Measurements from ENCODE around the gene ZNF552. TPM values are rescaled to one million over a fixed set of nuclear protein-coding genes. Genes with fewer than 3 reads are reported as not detected.
"Not testable (repeated sequence)": the region's sequence is repeated elsewhere in the genome, so short reads cannot be mapped to it uniquely, and the experiment has no call there.

Gene ZNF552
- polyA plus RNA-seq, 1 donor from 2014 or later = 6.8 TPM

GRCh38 chr19:57810410-57811295 lies 4.1 kb downstream of the ZNF552 start:
- H3K36me3 Mint-ChIP-seq = not testable (repeated sequence)

GRCh38 chr19:57807541-57807940 lies 7.2 kb downstream of the ZNF552 start:
- Mint-ChIP-seq H3K4me1 (peaks cover 13 to 22% (median 21%) of the 10 kb centered on the region in 3 donors), H3K27me3 (no peaks in the 10 kb centered on the region), H3K4me3 (peak overlapping the region in 1 of 4 donors; percentile 15), H3K27ac (no peak overlapping the region), H3K9me3 (peaks cover 0 to 2% (median 0%) of the 10 kb centered on the region in 3 donors), H3K36me3 (peaks cover 4% of the 10 kb centered on the region)

More at GRCh38 chr19:57810410-57811295, 4.1 kb downstream of the ZNF552 start:
- Mint-ChIP-seq H3K4me3 (peak overlapping the region in 1 of 4 donors; percentile 70), H3K4me1 (peaks cover 21 to 33% (median 22%) of the 10 kb centered on the region in 3 donors)
- not testable (repeated sequence) for H3K27ac Mint-ChIP-seq, H3K27me3 Mint-ChIP-seq, H3K9me3 Mint-ChIP-seq

GRCh38 chr19:57803594-57804325 lies 11.0 kb downstream of the ZNF552 start:
- Mint-ChIP-seq H3K9me3 (peaks cover 0 to 2% (median 0%) of the 10 kb centered on the region in 3 donors), H3K4me3 (peak overlapping the region in 3 of 4 donors; percentile 77 to 95 (median 77)), H3K36me3 (peaks cover 6% of the 10 kb centered on the region), H3K27ac (peak overlapping the region in 2 of 3 donors; percentile 59 to 84), H3K27me3 (no peaks in the 10 kb centered on the region), H3K4me1 (peaks cover 15 to 36% (median 22%) of the 10 kb centered on the region in 3 donors)

GRCh38 chr19:57803265-57803593 lies 11.5 kb downstream of the ZNF552 start:
- Mint-ChIP-seq H3K4me1 (peaks cover 15 to 36% (median 22%) of the 10 kb centered on the region in 3 donors), H3K4me3 (peak overlapping the region in 3 of 4 donors; percentile 77 to 95 (median 77)), H3K27me3 (no peaks in the 10 kb centered on the region), H3K36me3 (peaks cover 4% of the 10 kb centered on the region), H3K27ac (peak overlapping the region in 2 of 3 donors; percentile 59 to 84), H3K9me3 (peaks cover 0 to 2% (median 0%) of the 10 kb centered on the region in 3 donors)

GRCh38 chr19:57802269-57802668 lies 12.4 kb downstream of the ZNF552 start:
- Mint-ChIP-seq H3K4me3 (peak overlapping the region in 2 of 4 donors; percentile 24 to 31), H3K27ac (peak overlapping the region in 2 of 3 donors; percentile 29 to 32), H3K27me3 (no peaks in the 10 kb centered on the region), H3K36me3 (peaks cover 4% of the 10 kb centered on the region), H3K9me3 (peaks cover 0 to 2% (median 0%) of the 10 kb centered on the region in 3 donors), H3K4me1 (peaks cover 15 to 31% (median 24%) of the 10 kb centered on the region in 3 donors)

- Mint-ChIP-seq H3K4me3 (no peak overlapping the region), H3K4me1 (peaks cover 15 to 31% (median 24%) of the 10 kb centered on the region in 3 donors), H3K27me3 (no peaks in the 10 kb centered on the region), H3K27ac (no peak overlapping the region), H3K36me3 (peaks cover 6% of the 10 kb centered on the region), H3K9me3 (peaks cover 0 to 2% (median 0%) of the 10 kb centered on the region in 3 donors)
These were observed 14.0 kb downstream of the ZNF552 start for GRCh38 chr19:57800696-57801095.

GRCh38 chr19:57796580-57796979 lies 18.1 kb downstream of the ZNF552 start:
- H3K4me3 Mint-ChIP-seq, H3K27ac Mint-ChIP-seq, H3K9me3 Mint-ChIP-seq, H3K36me3 Mint-ChIP-seq, H3K27me3 Mint-ChIP-seq: not testable (repeated sequence)
- peaks cover 3 to 14% (median 7%) of the 10 kb centered on the region in 3 donors for H3K4me1 Mint-ChIP-seq

- Mint-ChIP-seq H3K27me3 (no peaks in the 10 kb centered on the region), H3K27ac (no peak overlapping the region), H3K9me3 (peaks cover 0 to 15% (median 10%) of the 10 kb centered on the region in 3 donors), H3K4me3 (no peak overlapping the region), H3K4me1 (peaks cover 0 to 4% (median 1%) of the 10 kb centered on the region in 3 donors), H3K36me3 (peaks cover 20% of the 10 kb centered on the region)
These were observed 25.4 kb downstream of the ZNF552 start for GRCh38 chr19:57789288-57789687.

- Mint-ChIP-seq H3K27me3 (no peaks in the 10 kb centered on the region), H3K27ac (no peak overlapping the region), H3K4me3 (no peak overlapping the region), H3K4me1 (peaks cover 0 to 4% (median 1%) of the 10 kb centered on the region in 3 donors), H3K36me3 (peaks cover 21% of the 10 kb centered on the region), H3K9me3 (peaks cover 0 to 15% (median 10%) of the 10 kb centered on the region in 3 donors)
These were observed 26.5 kb downstream of the ZNF552 start for GRCh38 chr19:57788114-57788692.

GRCh38 chr19:57786906-57787305 lies 27.8 kb downstream of the ZNF552 start:
- H3K27me3 Mint-ChIP-seq = no peaks in the 10 kb centered on the region
- H3K27ac Mint-ChIP-seq = no peak overlapping the region
- H3K9me3 Mint-ChIP-seq = peaks cover 0 to 15% (median 15%) of the 10 kb centered on the region in 3 donors
- H3K4me1 Mint-ChIP-seq = peaks cover 0 to 2% (median 1%) of the 10 kb centered on the region in 3 donors
- H3K4me3 Mint-ChIP-seq = no peak overlapping the region
- peaks cover 20% of the 10 kb centered on the region for H3K36me3 Mint-ChIP-seq

GRCh38 chr19:57786286-57786685 lies 28.4 kb downstream of the ZNF552 start:
- peak overlapping the region in 1 of 3 donors; percentile 59 for H3K27ac Mint-ChIP-seq
- H3K4me1 Mint-ChIP-seq = peaks cover 0 to 2% (median 1%) of the 10 kb centered on the region in 3 donors
- H3K27me3 Mint-ChIP-seq = no peaks in the 10 kb centered on the region
- no peak overlapping the region for H3K4me3 Mint-ChIP-seq
- peaks cover 0 to 18% (median 15%) of the 10 kb centered on the region in 3 donors for H3K9me3 Mint-ChIP-seq
- H3K36me3 Mint-ChIP-seq = peaks cover 20% of the 10 kb centered on the region

GRCh38 chr19:57779220-57779845 lies 35.4 kb downstream of the ZNF552 start:
- peak overlapping the region in 1 of 3 donors; percentile 28 for H3K27ac Mint-ChIP-seq
- H3K4me1 Mint-ChIP-seq = peaks cover 8 to 13% (median 10%) of the 10 kb centered on the region in 3 donors
- H3K4me3 Mint-ChIP-seq = no peak overlapping the region
- no peaks in the 10 kb centered on the region for H3K27me3 Mint-ChIP-seq
- peaks cover 42% of the 10 kb centered on the region for H3K36me3 Mint-ChIP-seq
- H3K9me3 Mint-ChIP-seq = peaks cover 9 to 50% (median 47%) of the 10 kb centered on the region in 3 donors

- Mint-ChIP-seq H3K27ac (peak overlapping the region in 1 of 3 donors; percentile 35), H3K36me3 (peaks cover 45% of the 10 kb centered on the region), H3K27me3 (no peaks in the 10 kb centered on the region), H3K9me3 (peaks cover 13 to 52% (median 50%) of the 10 kb centered on the region in 3 donors), H3K4me1 (peaks cover 10 to 18% (median 12%) of the 10 kb centered on the region in 3 donors), H3K4me3 (no peak overlapping the region)
These were observed 36.4 kb downstream of the ZNF552 start for GRCh38 chr19:57778336-57778735.

GRCh38 chr19:57776764-57777296 lies 37.9 kb downstream of the ZNF552 start:
- Mint-ChIP-seq H3K27me3 (no peaks in the 10 kb centered on the region), H3K4me3 (peak overlapping the region in 1 of 4 donors; percentile 56), H3K4me1 (peaks cover 14 to 27% (median 15%) of the 10 kb centered on the region in 3 donors), H3K27ac (peak overlapping the region in 2 of 3 donors; percentile 47 to 74), H3K9me3 (peaks cover 16 to 54% (median 50%) of the 10 kb centered on the region in 3 donors), H3K36me3 (peaks cover 51% of the 10 kb centered on the region)
